HepG2 (cell line): ENCODE measurements around the gene RNF168. TPM values are rescaled to one million over a fixed set of nuclear protein-coding genes. Genes with fewer than 3 reads are reported as not detected.
A peak's percentile ranks its signal among the peaks of the same experiment; 100 is the strongest.

ENCODE experiments used
- BRD4 ChIP-seq: sonication (generic); formaldehyde crosslinking; IDR thresholded peaks from 2 replicates; pipeline ENCODE4 v1.4.0; 2020; ENCODE audit warnings: missing genetic modification reagents
- FOXK1 ChIP-seq: sonication (generic); formaldehyde crosslinking; IDR thresholded peaks from 2 replicates; pipeline ENCODE4 v1.4.0; 2020; ENCODE audit warnings: low read depth, missing genetic modification reagents, borderline replicate concordance
- GTF3A ChIP-seq: sonication (generic); formaldehyde crosslinking; conservative IDR thresholded peaks from 2 replicates; pipeline ENCODE4 v1.4.0; 2020; ENCODE audit warnings: mild to moderate bottlenecking, missing genetic modification reagents
- SNAI1 ChIP-seq: sonication (generic); formaldehyde crosslinking; IDR thresholded peaks from 2 replicates; pipeline ENCODE4 v1.5.0; 2020; ENCODE audit warnings: mild to moderate bottlenecking, missing genetic modification reagents, borderline replicate concordance
- TGIF2 ChIP-seq: IDR thresholded peaks from 2 replicates; pipeline ENCODE4 v1.6.1; 2016; ENCODE audit warnings: control low read depth, missing compliant biosample characterization
- ZNF782 ChIP-seq: sonication (generic); formaldehyde crosslinking; IDR thresholded peaks from 2 replicates; pipeline ENCODE4 v1.4.0; 2020; ENCODE audit warnings: missing genetic modification reagents, mild to moderate bottlenecking, borderline replicate concordance
- polyA plus RNA-seq, 8 experiments: library from polyadenylated mRNA; depleted of rRNA in 3 of 8; stranded (reverse) in 7 of 8; unstranded in 1 of 8; fragments of >200 nt; fragmentation: Illumina TruSeq in 4 of 8; extraction: Trizol in 4 of 8; gene quantifications; 2 replicates each; pipeline versions ENCODE4 v1.2.1 to v1.2.3, GENCODE V29; 2011 to 2016; ENCODE audit warnings: low read depth in 4 of 8, missing spikeins in 1 of 8, mixed read lengths in 1 of 8; ENCODE audit not compliant: insufficient read depth in 1 of 8
- total RNA-seq, 5 experiments: library from RNA; depleted of rRNA; stranded (reverse); fragments of >200 nt; fragmentation: Illumina TruSeq; extraction: Trizol; gene quantifications; 2 replicates each; pipeline ENCODE4 v1.2.3, GENCODE V29; 2016; ENCODE audit warnings: low read depth in 1 of 5
- TF ChIP-seq, protein P1 (sequence below): sonication (generic); formaldehyde crosslinking; IDR thresholded peaks from 2 replicates; pipeline ENCODE4 v1.4.0; 2020; ENCODE audit warnings: missing genetic modification reagents, mild to moderate bottlenecking, borderline replicate concordance
- TF ChIP-seq, protein P2 (sequence below): sonication (generic); formaldehyde crosslinking; IDR thresholded peaks from 2 replicates; pipeline ENCODE4 v1.5.0; 2020; ENCODE audit warnings: missing genetic modification reagents, mild to moderate bottlenecking, borderline replicate concordance

The RNF168 gene
- total and polyA plus RNA-seq, 2 of the 13 experiments (the other 11 are each of a cell fraction or from before 2014, with no cell fraction given): 3.7 to 22.9 TPM

DNA sequence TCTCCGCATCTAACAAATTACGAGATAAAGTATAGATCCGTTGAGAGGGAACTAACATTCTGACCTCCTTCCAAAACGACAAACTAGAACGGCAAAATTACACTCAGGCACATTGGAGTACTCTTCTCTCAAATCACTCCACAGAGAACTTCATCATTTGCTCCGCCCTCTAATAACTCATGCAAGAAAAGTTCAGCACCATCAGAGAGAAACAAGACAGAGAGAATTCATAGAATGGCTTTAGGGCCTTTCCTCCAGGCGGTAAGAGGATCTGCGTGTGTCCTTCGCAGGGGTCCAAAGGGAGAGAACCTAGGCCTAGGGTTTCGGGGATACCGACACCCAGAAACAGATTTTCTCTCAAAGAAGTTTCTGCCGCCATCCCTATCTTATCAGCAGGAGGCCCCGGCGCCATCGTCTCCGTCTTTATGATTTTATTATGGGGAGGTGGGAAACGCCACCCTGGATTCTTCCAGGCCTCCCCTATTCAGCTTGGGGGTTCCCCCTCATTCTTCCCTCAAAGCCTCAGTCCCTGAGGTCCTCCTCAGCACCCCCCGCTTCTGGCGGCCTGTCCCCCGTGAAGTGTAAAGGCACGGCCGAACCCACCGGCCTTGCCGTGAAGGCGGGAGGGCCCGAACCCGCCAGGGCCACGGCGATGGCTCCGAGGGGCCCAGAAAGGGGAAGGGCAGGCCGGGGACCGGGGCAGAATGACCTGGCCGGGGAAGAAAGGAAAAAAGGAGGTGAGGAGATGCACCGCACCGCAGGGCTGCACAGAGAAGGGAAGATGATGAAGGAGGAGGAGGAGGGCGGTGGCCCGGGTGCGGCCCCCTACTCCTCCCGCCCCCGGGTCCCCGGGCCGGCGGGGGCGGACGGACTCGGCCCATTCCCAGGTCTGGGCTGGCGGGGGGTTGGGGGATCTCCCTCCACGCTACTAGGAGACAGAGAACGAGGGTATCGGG lies 72.1 kb downstream of the RNF168 start (continued):
- TF ChIP-seq ZNF782 (CRISPR knock-in tag) (0 out of 2 replicates have a peak, but pooled peaks have one; percentile 12), BRD4 (no peak), SNAI1 (CRISPR knock-in tag) (no peak; the same call in none of the 2 replicates), GTF3A (CRISPR knock-in tag) (no peak), FOXK1 (CRISPR knock-in tag) (no peak), TGIF2 (CRISPR knock-in tag) (0 out of 2 replicates have a peak, but pooled peaks have one; percentile 1)
- TF ChIP-seq, protein P1, sequence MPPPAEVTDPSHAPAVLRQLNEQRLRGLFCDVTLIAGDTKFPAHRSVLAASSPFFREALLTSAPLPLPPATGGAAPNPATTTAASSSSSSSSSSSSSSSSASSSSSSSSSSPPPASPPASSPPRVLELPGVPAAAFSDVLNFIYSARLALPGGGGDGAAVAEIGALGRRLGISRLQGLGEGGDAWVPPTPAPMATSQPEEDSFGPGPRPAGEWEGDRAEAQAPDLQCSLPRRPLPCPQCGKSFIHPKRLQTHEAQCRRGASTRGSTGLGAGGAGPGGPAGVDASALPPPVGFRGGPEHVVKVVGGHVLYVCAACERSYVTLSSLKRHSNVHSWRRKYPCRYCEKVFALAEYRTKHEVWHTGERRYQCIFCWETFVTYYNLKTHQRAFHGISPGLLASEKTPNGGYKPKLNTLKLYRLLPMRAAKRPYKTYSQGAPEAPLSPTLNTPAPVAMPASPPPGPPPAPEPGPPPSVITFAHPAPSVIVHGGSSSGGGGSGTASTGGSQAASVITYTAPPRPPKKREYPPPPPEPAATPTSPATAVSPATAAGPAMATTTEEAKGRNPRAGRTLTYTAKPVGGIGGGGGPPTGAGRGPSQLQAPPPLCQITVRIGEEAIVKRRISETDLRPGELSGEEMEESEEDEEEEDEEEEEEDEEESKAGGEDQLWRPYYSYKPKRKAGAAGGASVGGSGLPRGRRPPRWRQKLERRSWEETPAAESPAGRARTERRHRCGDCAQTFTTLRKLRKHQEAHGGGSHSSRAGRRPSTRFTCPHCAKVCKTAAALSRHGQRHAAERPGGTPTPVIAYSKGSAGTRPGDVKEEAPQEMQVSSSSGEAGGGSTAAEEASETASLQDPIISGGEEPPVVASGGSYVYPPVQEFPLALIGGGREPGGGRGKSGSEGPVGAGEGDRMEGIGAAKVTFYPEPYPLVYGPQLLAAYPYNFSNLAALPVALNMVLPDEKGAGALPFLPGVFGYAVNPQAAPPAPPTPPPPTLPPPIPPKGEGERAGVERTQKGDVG (CRISPR knock-in tag): no peak
- TF ChIP-seq, protein P2, sequence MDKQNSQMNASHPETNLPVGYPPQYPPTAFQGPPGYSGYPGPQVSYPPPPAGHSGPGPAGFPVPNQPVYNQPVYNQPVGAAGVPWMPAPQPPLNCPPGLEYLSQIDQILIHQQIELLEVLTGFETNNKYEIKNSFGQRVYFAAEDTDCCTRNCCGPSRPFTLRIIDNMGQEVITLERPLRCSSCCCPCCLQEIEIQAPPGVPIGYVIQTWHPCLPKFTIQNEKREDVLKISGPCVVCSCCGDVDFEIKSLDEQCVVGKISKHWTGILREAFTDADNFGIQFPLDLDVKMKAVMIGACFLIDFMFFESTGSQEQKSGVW: 0 out of 2 replicates have a peak, but pooled peaks have one; percentile 22
